GM18526 (cell line): Measurements from ENCODE around the gene RHCE.
A peak's percentile ranks its signal among the peaks of the same experiment; 100 is the strongest.

Source experiments
- POLR2A ChIP-seq: IDR thresholded peaks from 3 replicates; pipeline ENCODE4 v1.6.1; 2011; ENCODE audit not compliant: insufficient read length; ENCODE audit errors: extremely low read depth

RHCE gene

DNA sequence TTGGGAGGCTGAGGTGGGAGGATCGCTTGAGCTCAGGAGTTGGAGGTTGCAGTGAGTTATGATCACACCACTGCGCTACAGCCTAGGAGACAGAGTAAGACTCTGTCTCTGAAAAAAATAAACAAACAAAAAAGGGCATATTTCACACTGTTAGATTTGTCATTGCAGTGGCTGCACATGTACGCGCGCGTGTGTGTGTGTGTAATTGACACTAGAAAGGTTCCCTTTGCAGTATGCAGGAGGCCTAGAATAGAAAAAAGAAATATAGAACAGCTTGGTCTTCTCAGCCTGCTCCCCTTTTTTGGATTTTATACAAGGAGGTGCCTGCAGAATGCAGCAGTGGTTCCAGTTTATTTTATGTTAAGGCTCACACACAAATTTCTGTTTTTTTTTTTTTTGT, 18.7 kb upstream of the RHCE start:
- no peak for TF ChIP-seq POLR2A

DNA sequence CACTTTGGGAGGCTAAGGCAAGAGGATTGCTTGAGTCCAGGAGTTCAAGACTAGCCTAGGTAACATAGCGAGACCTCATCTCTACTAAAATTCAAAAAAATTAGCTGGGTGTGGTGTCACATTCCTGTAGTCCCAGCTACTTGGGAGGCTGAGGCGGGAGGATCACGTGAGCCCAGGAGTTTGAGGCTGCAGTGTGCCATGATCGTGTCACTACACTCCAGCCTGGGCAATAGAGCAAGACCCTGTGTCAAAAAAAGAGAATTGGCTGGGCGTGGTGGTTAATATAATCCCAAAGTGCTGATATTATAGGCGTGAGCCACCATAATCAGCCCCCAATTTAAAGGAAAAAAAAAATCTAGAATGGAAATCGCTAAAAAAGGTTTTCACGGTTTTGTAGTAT, 17.0 kb upstream of the RHCE start:
- TF ChIP-seq POLR2A, result no peak

DNA sequence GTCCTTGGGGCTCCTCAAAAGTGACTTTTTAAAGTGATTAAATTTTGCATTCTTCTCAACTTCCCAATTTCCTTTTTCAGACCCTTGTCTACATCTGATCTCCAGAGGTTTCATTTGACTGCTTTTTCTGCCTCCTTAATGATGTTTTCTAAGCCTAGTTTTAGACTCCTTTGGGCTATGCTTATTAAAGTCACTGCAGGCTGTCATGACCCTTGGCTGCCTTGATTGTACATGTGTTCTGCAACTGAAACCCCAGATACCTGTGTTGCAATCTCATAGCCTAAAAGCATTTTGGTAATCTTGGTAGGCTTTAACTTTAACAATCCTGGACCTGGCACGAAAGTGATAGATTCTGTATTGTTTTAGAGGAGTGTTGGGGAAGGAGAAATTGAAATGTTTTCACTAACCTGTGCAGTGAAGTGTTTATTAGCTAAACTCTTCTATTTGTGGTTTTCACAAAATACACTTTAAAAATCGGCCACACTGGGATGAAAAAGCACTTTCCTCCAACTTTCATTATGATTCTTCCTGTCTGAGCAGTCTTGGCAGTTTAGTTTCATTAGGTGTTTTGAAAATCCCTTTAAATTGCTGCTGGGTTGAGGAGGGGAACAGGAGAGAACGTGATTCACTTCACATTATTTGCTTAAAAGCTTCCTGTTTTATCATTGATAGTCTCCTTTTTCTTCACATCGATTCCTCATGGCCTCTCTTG, 14.9 kb upstream of the RHCE start:
- no peak for TF ChIP-seq POLR2A

DNA sequence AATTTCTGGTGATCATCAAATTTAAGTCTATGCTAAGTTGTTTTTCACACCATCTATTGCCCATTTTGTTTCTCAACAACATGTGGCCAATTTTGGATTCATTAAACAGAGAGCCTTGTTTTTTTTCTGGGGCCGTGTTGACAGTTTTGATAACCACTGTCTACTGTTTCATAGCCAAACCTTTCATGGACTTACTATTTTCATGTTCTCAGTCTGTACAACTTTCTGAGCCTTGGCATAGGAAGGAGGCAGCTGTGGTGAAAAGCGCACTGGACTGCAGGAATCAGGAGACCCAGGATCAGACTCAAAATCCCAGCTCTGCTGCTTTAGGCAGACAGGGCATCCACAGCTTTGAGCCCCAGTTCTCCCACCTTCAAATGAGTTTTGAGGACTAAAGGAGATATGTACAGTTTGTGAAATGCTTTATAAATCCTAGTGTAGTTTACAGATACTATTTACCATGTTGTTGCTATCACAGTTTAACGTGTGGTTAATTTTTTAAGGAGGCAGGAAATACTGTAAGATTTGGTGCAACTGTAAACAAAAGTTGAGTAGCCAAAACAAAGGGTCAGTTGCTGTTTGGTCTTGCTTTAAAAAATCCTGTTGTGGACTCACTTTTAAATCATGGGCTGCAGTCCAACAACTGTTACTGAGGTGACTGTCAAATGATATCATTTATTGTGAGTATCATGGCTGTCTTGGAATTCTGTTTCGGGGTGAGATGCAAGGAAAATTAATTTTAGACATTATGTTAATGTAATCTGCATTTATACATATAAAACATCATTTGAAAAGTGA, 13.0 kb upstream of the RHCE start:
- no peak for TF ChIP-seq POLR2A

DNA sequence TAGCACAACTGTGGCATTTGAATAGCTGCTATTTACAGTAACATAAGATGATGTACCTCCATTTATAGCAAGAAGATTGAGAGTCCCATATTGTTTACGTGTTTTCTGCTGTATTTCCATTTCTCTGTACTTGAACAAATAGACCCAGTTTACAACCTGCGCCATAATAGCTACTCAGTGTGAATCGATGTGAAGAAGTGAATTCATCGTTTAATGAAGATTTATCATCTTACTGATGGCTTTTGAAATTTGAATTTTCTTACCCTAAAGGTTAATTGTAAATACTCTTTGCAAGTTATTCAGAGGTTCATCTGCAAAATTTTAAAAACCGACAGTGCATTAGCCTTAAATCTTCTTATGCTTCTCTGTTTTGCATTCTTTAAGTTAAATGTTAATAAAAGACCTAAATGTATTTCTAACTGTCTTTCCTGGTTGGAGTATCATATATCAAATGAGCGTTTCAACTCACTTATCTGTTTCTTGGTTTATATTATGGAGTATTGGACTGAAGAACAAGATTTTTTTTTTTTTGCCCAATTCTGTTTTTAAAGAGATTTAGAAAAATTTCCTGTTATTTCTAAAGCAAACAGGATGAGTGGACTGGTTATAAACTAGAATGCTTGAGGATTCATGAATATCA, 12.2 kb upstream of the RHCE start:
- no peak for TF ChIP-seq POLR2A

DNA sequence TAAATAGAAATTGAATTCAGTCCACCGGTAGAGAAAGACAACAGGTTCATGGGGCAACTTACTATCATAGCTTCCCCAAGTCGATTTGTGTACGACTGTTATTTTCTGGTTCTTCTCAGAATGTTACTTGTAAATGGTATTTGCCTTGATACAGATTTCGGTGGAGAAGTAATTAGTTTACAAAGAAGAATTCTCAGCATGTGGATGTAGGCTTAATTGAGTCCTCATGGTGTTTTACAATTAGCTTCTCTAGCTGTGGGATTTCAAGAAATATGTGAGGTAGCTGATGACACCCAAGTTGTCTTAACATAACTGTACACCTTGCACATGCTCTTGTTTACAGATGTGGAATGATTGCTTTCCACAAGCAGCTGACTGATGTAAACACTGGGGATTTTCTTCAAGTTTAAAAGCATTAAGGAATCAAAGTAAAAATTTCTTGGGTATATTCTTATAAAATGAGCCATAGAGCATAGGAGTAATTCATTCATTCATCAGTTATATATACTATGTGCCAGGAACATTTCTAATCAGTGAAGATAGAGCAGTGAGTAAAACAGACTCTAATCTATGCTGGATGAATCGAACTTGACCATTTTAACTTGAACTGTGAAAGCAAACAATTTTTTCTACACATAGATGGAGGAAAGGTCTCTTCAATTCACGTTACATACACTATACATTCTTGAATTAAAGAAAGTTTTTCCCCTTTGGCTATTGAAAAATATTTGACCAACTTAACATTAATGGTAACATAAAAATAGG, 11.5 kb upstream of the RHCE start:
- no peak for TF ChIP-seq POLR2A

DNA sequence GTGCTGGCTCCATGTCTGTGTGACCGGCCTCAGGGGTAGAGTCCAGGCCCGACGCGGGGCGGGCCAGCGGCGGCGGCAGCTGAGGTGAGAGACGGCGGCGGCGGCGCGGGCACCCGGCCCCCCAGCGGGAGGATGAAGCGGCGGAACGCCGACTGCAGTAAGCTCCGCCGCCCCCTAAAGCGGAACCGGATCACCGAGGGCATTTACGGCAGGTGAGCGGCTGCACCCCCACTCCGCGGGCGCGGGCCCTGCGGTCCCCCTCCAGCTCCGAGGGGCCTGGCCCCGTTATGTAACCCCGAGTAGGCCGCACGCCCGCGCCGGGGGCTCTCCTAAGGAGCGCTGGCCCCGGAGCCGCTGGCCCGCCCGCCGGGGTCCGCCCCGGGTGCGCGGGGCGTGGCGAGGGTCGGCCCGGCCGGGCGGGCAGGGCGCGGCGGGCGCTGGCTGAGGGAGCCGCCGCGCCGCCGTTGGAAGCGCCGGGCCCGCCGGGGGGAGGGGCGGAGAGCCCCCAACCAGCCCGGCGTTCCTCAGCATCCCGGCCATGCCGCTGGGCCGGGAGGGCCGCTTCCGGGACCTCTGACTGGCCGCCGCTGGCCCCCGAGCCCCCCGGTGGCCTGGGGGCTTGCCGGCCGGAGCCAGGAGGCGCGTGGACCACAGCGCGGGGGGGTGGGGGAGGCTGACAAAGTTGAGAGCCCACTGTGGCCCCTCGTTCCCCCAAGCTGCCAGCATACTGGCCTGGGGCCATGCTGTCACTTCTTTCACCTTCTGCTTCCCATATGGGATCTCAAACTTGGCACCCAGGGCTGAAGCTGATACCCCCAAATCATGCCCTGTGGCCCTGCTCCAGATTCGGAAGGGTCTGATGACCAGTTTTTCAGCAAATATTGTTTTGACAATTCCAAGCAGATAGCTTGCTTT, 10.6 kb upstream of the RHCE start:
- no peak for TF ChIP-seq POLR2A

DNA sequence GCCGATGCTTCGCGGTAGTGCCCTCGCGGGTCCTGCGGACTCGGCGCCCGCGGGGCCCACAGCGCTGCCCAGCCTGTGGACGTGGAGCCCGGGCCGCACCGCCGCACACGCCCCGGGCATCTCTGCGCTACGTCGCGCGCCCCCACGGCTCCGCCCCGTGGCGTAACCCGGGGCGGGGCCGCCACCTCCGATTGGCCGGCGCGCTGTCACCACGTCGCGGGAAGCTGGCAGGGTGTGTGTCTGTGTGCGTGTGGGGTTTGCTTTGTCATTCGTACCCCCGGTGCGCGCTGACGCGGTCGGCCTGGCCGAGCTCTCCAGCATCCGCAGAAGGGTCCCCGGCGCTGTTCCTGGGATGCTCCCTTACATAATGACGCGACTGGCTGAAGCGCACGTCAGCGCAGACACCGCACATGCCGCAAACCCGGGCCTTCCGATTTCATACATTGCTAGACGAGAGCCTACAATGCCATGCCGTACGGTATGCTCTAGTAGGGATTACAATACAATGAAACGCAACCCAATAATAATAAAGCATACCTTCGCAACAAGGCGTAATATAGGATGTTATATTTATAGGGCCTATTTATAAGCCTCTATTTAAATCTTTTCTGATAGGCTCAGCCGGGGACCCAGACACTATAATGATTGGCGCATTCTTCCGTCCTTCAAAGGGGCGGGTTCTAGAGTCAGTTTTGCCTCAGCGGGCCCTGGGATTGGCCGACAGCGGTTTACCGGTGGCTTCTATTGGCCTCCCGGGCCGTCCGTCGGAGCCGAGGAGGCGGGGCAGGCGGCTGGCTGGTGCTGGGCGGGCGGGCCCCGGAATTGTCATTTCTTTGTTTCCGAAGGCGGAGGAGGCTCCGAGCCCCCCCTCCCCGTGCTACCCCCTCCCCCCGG, 9.7 kb upstream of the RHCE start, which contains the start of gene MACO1:
TSS of gene MACO1 (plus strand) at position 825 of the 894 bp plus-strand sequence. CDS start 202 bp downstream, outside the sequence.
- TF ChIP-seq POLR2A, result peak; percentile 71

DNA sequence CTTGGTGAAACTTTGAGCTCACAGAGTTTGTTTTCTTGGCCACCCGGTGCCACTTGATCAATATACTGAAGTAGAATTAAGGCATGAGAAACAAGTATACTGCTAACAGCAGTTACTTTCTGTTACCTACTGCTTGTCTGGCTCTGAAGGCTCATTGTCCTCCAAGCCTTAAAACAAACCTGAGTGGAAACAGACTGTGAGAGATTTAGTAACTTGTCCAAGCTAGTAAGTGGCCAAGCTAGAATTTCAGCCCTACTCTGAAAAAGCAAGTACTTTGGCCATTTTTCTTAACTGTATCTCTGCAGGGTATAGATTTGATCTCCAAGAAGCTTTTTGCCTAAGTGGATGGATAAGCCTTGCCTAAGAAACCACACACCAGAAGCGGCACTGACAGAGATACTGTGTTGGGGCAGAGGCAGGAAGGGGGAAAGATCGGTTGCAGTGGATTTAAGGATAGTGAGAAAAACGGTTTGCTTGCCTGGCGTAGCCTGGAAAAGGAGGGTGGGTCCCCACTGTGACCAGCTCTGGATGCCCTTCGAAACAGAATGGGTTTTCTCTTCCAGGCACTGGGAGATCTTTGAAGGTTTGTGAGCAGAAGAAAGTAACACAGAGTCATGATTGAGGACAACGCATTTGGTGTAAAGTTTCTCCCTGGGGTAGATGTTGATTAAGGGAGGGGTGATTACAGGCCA, 8.0 kb upstream of the RHCE start:
- no peak for TF ChIP-seq POLR2A

DNA sequence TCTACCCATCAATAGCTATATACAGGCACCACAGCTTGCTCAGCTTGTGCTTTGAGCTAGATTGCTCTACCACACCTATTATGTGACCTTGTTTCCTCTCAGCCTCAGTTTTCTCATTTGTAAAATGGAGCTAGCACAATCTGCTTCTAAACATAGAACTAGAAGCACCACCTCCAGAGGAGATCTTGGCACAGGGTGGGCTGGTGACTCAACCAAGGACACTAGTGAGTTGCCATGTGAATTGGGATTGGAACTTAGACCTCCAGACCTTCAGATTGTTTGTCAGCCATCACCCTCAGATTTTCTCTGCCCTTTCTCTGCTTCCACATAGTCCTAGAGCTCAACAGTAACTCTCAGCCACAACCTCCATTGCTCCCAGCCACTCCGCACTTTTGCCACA, 7.1 kb upstream of the RHCE start:
- TF ChIP-seq POLR2A, result no peak

DNA sequence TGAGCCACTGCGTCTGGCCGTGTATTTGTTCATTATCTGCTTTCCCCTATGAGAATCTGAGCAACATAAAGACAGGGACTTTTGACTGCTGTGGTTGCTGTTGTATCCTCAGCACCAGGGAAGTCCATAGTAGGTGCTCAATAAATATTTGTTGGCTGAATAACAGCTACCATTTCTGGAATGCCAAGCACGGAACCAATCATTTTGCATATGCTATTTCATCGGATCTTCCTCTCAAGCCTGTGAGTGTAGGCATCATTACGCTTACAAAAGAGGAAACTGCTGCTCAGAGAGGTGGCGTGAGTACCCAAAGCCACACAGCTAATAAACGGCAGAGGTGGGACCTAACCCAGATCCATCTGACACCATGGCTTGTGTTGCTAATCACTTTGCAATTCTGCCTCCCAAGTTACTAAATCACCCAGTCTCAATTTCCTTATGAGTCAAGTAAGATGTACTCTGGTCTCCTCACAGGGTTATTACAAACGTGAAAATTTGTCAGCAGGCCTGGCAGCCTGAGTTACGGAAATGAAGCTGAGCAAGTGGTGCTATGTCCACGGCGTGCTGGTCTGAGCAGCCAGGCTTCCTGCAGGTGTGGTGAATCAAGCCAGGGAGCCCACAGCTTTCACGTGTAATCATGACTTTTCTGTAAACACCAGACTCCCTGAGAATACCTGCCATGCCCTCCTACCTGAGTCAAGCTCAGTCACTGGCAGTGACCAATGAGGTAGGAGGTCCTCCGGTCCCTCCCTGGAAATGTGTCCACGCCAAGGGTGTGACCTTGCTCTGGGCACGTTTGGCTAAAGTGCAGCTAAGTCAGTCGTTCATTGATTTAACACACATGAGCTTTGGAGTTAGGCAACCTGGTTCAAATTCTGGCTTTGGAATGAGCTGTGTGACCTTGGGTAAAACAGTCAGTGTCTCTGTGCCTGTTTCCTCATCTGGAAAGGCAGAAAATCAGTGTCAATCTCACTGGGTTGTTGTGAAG, 4.8 kb upstream of the RHCE start:
- TF ChIP-seq POLR2A, result no peak

DNA sequence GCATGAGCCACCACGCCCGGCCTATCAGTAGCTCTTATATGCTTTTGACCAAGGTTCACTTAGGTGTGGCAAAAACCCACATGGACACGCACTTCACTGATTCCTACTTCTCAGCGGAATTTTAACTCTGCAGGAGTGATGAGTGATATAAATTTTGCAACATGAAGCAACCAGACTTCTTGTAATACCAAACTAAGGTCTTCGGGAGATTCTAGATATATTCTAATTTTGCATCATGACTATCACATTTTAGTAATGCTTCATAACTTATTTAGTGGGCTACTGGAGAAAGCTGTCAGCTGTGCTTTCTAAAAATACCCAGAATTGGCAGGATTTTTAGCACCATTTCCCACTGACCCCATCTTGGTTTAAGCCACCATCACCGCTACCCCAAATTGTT, 27.8 kb downstream of the RHCE start:
- no peak for TF ChIP-seq POLR2A
